Transverse colon (tissue), 4 donors: ENCODE data around the gene UVRAG.

ENCODE experiments used
- EP300 ChIP-seq: sonication (generic); formaldehyde crosslinking; IDR thresholded peaks from one replicate; pipeline ENCODE4 v1.6.1; 2017; ENCODE audit warnings: antibody characterized with exemption, low read depth
- POLR2A ChIP-seq: fragments of 450-650 bp; IDR thresholded peaks from one replicate; pipeline ENCODE4 v1.6.1; 2016; ENCODE audit warnings: antibody characterized with exemption, mild to moderate bottlenecking, moderate library complexity
- POLR2AphosphoS5 ChIP-seq, 3 donors: sonication (generic); formaldehyde crosslinking; IDR thresholded peaks; one replicate each; pipeline ENCODE4 v1.6.1; 2016; ENCODE audit warnings: antibody characterized with exemption in 3 of 3
- TF ChIP-seq, protein P1 (sequence below), 5 experiments: fragments of 200-600 bp in 3 of 5; fragments of 450-650 bp in 2 of 5; sonication (generic) in 3 of 5; IDR thresholded peaks; 1 replicate in 2 of 5; 2 replicates in 3 of 5; pipeline ENCODE4 v1.5.1; 2016 to 2017; ENCODE audit warnings: antibody characterized with exemption in 5 of 5, inconsistent platforms in 3 of 5, mild to moderate bottlenecking in 2 of 5, moderate library complexity in 1 of 5

DNA sequence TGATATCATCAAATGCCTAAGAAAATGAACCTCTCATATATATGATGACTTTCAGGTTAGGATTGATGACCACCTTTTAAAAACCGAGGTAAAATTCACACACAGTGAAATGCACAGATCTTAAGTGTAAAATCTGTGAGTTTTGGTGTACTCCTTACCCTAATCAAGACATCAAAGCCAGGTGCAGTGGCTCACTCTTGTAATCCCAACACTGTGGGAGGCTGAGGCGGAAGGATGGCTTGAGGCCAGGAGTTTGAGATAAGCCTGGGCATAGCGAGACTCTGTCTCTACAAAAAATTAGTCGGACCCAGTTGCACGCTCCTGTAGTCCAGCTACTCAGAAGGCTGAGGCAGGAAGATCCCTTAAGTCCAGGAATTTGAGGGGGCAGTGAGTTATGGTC is 140.4 kb downstream of the UVRAG start:
- TF ChIP-seq, protein P1, sequence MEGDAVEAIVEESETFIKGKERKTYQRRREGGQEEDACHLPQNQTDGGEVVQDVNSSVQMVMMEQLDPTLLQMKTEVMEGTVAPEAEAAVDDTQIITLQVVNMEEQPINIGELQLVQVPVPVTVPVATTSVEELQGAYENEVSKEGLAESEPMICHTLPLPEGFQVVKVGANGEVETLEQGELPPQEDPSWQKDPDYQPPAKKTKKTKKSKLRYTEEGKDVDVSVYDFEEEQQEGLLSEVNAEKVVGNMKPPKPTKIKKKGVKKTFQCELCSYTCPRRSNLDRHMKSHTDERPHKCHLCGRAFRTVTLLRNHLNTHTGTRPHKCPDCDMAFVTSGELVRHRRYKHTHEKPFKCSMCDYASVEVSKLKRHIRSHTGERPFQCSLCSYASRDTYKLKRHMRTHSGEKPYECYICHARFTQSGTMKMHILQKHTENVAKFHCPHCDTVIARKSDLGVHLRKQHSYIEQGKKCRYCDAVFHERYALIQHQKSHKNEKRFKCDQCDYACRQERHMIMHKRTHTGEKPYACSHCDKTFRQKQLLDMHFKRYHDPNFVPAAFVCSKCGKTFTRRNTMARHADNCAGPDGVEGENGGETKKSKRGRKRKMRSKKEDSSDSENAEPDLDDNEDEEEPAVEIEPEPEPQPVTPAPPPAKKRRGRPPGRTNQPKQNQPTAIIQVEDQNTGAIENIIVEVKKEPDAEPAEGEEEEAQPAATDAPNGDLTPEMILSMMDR (IDR thresholded peaks at IDR 0.05), result no peak
- no peak for TF ChIP-seq EP300
- no peak for TF ChIP-seq POLR2AphosphoS5 (IDR thresholded peaks at IDR 0.05)
- TF ChIP-seq POLR2A, result no peak
